Astrocyte of the spinal cord (primary cell): ENCODE data around the gene CC2D1B.

Experiments used
- DNase-seq: peaks from one replicate; pipeline ENCODE4 v3.0.0; 2011; ENCODE audit warnings: low read depth, low spot score
- H3K4me3 ChIP-seq: 2 replicates; pipeline ENCODE4 v1.5.1; 2011; ENCODE audit warnings: low read depth, mild to moderate bottlenecking, low read length, moderate library complexity
- CTCF ChIP-seq: IDR thresholded peaks from 2 replicates; pipeline ENCODE4 v1.5.1; 2012; ENCODE audit warnings: low read depth, mild to moderate bottlenecking, low read length, inconsistent platforms
- in situ Hi-C: cut with HindIII; loops from 2 replicates; pipeline ENCODE4 v1.10.0; 2017; ENCODE audit warnings: low sequenced_read_pairs

The CC2D1B gene

DNA sequence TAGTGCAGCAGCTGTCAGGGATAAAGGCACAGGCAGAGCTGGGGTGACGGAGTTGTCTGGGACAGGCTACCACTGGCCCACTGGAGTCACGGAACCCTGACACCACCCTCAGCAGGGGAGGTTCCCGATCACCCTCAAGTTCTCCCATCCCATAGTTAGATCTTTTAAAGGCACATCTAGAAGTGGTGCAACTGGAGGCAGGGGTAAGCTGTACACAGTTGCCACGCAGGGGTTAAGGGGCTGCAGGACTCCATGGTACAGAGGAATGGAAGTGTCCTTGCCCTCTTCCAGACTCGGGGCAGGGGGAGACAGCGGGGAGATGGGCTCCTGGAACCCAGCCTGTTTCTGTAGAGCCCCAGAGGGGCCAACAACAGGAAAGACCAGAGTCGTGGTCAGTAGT is 13.3 kb downstream of the CC2D1B start:
- in situ Hi-C loops = no loop called here
- TF ChIP-seq CTCF = no peak
- DNase-seq = no peak
- H3K4me3 ChIP-seq = no peak overlapping the region

- in situ Hi-C loops = no loop called here
- TF ChIP-seq CTCF = peak; percentile 56
- DNase-seq = peak; percentile 30
- H3K4me3 ChIP-seq = no peak overlapping the region
These were observed 17.2 kb downstream of the CC2D1B start for GRCh38 chr1:52348704-52349300.

- no peak overlapping the region for H3K4me3 ChIP-seq
- TF ChIP-seq CTCF = no peak
- in situ Hi-C loops = no loop called here
- no peak for DNase-seq
These were observed 19.4 kb downstream of the CC2D1B start for GRCh38 chr1:52346653-52347052.

GRCh38 chr1:52345252-52345651 is 20.8 kb downstream of the CC2D1B start:
- in situ Hi-C loops = no loop called here
- no peak for TF ChIP-seq CTCF
- no peak overlapping the region for H3K4me3 ChIP-seq
- DNase-seq = no peak

DNA sequence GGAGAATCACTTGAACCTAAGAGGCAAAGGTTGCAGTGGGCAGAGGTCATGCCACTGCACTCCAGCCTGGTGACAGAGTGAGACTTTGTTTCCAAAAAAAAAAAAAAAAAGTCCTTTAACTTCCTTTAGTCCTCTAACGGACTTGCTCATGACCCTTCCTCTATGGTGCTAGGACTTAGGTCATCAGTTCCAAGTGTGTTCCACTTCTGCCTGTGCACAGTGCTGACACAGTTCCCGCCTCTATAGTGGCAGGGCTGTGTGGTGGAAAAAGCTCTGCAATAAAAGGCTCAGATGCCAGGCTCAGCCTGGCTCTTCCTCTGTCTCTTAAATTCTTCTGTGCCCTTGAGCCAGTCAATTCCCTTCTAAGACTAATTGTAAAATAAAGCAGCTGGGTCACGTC is 22.0 kb downstream of the CC2D1B start:
- no peak overlapping the region for H3K4me3 ChIP-seq
- DNase-seq = no peak
- in situ Hi-C loops = no loop called here
- TF ChIP-seq CTCF = no peak

- no peak overlapping the region for H3K4me3 ChIP-seq
- TF ChIP-seq CTCF = no peak
- in situ Hi-C loops = no loop called here
- no peak for DNase-seq
These were observed 24.2 kb downstream of the CC2D1B start for GRCh38 chr1:52341655-52342260.
